ENCODE results near the gene COA1.

DNA sequence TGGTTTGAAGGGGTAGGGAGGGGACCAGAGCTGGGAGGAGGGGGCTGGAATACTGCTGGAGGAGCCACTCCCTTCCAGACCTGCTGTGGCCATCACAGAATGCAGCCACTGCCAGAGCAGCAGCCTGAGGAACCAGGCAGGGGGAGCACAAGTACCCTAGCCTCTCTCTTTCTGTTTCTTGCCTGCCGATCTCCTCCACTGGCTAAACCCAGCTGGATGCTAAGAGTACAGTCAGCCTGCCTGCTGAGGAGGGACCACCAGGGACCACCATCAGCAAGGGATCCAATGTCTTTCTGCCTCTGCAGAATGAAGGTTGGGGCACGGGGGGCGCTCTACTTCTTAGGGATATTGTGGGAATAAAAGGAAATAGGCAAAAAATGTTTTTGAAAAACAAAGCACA, 33.9 kb upstream of the COA1 start:
- TF ChIP-seq, protein P1, sequence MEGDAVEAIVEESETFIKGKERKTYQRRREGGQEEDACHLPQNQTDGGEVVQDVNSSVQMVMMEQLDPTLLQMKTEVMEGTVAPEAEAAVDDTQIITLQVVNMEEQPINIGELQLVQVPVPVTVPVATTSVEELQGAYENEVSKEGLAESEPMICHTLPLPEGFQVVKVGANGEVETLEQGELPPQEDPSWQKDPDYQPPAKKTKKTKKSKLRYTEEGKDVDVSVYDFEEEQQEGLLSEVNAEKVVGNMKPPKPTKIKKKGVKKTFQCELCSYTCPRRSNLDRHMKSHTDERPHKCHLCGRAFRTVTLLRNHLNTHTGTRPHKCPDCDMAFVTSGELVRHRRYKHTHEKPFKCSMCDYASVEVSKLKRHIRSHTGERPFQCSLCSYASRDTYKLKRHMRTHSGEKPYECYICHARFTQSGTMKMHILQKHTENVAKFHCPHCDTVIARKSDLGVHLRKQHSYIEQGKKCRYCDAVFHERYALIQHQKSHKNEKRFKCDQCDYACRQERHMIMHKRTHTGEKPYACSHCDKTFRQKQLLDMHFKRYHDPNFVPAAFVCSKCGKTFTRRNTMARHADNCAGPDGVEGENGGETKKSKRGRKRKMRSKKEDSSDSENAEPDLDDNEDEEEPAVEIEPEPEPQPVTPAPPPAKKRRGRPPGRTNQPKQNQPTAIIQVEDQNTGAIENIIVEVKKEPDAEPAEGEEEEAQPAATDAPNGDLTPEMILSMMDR (IDR thresholded peaks at IDR 0.05; ENCODE audit: insufficient read depth, low read length, poor library complexity, severe bottlenecking) = no peak
- TF ChIP-seq EZH2phosphoT487 (conservative IDR thresholded peaks at IDR 0.05; ENCODE audit: low read length) = no peak

Data from SU-DHL-6 (cell line).